HG02884 (cell line): ENCODE results near the gene FABP2.
A peak's percentile ranks its signal among the peaks of the same experiment; 100 is the strongest.
"Not testable (repeated sequence)": the region's sequence is repeated elsewhere in the genome, so short reads cannot be mapped to it uniquely, and the experiment has no call there.

Source experiments
- ATAC-seq: cut with Tn5 transposase; IDR thresholded peaks from one replicate; pipeline ENCODE4 v1.9.1; 2021; ENCODE audit warnings: mild to moderate bottlenecking, moderate library complexity; ENCODE audit not compliant: unreplicated experiment

Gene FABP2

GRCh38 chr4:119313237-119313636, 8.7 kb downstream of the FABP2 start:
- ATAC-seq = no peak

DNA sequence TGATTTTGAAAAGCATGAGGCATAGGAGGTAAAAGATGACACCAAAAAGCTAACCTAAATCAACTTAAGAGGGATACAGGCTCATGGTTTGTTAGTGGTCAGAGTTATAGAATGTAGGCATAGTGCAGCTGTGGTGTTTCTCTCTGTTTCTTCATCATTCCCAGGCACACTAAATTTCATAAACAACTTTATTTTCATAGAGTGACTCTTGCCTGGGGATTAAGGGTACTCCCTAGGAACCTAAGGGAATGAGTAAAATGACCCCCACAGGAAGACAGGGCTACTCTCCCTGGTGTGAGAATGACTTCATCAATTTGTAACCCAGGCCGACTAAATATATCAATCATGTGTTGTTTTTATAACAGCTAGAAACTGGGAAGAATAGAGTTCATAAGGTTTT, 11.1 kb downstream of the FABP2 start:
- ATAC-seq = no peak

DNA sequence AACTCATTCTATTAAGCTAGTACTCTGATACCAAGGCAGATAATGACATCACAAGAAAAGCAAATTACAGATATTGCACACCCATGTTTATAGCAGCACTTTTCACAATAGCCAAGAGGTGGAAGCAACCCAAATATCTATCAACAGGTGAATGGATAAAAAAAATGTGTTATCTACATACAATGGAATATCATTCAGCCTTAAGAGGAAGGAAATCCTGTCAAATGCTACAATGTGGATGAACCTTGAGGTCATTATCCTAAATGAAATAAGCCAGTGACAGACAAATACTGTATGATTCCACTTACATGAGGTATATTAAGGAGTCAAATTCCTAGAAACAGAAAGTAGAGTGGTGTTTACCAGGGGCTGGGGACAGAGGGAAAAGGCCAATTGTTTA, 14.3 kb downstream of the FABP2 start:
- no peak for ATAC-seq

GRCh38 chr4:119304431-119304830, 17.5 kb downstream of the FABP2 start:
- ATAC-seq = no peak

GRCh38 chr4:119303587-119304305, 18.2 kb downstream of the FABP2 start:
- no peak for ATAC-seq

GRCh38 chr4:119302073-119302832, 19.7 kb downstream of the FABP2 start:
- ATAC-seq = no peak

GRCh38 chr4:119300101-119300978, 21.6 kb downstream of the FABP2 start:
- peak; percentile 93 for ATAC-seq

DNA sequence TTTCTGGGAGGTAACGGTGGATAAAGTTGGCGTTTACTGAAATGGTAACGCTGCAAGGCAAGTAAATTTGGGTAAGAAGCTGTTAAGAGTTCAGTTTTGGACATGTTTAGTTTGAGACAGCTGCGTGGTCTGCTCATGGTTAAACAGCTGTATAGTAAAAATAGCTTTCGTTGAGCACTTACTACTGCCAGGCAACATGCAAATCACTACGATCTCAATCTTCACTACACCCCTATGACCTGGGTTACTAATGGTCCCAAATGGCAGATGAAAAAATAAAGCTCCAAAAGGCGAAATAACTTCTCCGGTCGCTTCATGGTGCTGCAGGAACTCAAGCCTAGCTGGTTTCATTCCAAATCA, 22.2 kb downstream of the FABP2 start:
- ATAC-seq = peak; percentile 48

DNA sequence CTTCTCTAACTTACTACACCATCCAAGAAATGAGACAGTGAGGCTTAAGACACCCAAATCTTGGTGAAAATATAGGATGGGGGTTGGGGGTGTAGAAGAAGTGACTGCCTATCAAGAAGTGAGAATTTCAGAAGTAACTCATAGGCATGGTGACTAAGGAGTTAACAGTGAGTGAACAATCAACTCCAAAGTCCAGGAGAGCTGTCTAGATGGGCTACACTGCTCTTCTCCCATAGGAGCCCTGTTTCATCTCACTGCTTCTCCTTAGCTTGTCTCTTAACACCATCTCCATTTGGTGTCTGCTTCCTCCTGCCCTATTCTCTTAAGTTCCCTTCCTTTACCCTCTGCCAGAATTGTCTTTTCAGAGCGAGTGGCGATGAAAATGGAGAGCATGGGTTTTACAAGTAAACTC, 22.7 kb downstream of the FABP2 start:
- ATAC-seq = no peak

DNA sequence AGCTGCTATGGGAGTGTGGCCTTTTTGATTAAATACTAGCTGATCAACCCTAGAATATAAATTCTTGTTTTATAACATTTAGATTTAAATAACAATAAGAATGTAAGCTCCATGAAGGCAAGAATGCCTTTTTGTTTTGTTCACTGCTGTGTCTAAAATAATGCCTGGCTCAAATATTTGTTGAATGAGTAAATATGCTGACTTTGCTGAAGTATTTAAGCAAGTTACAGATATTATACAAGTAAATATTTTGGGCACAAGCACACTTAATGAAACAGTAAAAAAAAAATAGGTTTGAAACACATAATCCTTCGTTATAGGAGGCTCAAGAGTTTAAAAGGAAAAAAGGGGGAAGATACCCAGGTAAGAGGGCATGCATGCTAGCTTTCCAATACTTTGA, 24.1 kb downstream of the FABP2 start:
- ATAC-seq = no peak

- no peak for ATAC-seq
Measured at GRCh38 chr4:119296356-119296755, 25.6 kb downstream of the FABP2 start.

- ATAC-seq = no peak
Measured at GRCh38 chr4:119290598-119290997, 31.3 kb downstream of the FABP2 start.

- no peak for ATAC-seq
Measured at GRCh38 chr4:119289313-119289712, 32.6 kb downstream of the FABP2 start.

- ATAC-seq = no peak
Measured at GRCh38 chr4:119286377-119287002, 35.4 kb downstream of the FABP2 start.

DNA sequence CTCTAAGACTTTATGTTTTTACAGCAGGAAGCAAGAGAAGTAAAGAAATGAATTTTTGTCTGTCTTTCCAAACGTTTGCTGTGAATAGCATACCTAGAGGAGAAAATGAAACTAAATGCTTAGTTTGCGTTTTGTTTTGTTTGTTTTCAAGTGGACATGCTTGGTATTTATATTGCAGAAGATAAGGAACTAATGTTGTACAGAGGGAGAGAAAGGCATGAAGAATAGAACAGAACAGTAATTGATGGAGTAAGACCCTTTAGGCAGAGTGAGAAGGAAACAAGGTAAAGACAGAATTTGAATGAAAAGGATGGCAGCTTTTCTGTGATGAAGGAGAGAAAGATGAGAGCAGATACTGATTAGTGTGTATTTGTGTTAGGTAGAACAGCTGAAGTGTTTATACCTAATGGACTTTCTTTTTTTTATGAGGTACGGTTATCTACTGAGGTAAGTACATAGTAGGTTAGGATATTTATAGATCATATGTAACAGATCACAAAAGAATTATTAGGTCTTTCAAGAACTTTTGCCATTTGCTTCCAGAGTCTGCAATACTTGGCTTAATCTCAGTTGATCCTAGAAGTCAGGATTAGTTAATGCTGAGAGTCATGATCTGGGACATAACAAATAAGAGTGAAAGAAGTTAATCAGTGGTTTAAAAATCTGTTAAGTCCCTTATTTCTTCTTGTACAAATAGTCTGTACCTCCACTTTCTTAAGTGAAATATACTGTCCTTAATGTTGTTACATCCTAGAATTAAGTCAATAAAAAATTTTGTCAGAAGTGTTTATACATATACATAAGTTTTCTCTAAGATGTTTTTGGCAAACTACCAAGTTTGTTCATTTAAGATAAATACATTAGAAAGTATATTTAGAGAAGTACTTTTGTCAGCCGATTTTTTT, 36.8 kb downstream of the FABP2 start:
- peak; percentile 60 for ATAC-seq

DNA sequence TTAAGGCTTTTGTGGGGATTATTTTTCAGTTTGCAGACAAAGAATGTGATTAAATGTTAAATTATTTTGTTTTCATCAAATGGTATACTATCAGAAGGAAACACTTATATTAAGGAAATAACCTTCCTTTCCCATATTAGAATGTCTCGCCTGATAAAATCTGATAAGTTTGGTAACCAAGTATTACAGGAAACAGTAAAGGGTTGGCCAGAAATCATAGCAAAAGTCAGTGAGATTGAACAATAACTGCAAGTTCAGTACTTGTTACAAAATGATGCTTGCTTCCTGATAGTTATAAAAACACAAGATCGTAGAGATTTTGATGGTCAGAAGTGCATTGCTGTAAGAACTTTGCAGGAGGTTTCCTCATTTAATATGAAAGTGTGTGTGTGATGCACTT, 40.5 kb downstream of the FABP2 start:
- ATAC-seq = no peak

DNA sequence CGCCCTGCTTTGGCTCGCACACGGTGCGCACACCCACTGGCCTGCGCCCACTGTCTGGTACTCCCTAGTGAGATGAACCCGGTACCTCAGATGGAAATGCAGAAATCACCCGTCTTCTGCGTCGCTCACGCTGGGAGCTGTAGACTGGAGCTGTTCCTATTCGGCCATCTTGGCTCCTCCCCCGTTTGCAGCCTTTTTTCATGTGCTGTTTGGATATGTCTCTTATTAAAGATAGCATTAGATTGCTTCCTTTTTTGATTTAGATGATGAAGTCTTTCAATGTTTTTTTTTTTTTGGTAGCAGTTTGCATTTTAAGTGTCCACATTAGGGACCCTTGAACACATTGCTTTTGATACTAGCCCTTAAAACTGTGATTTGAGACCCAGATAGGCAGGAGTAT, 42.0 kb downstream of the FABP2 start:
- ATAC-seq = not testable (repeated sequence)

GRCh38 chr4:119279541-119279940, 42.4 kb downstream of the FABP2 start:
- ATAC-seq = not testable (repeated sequence)

DNA sequence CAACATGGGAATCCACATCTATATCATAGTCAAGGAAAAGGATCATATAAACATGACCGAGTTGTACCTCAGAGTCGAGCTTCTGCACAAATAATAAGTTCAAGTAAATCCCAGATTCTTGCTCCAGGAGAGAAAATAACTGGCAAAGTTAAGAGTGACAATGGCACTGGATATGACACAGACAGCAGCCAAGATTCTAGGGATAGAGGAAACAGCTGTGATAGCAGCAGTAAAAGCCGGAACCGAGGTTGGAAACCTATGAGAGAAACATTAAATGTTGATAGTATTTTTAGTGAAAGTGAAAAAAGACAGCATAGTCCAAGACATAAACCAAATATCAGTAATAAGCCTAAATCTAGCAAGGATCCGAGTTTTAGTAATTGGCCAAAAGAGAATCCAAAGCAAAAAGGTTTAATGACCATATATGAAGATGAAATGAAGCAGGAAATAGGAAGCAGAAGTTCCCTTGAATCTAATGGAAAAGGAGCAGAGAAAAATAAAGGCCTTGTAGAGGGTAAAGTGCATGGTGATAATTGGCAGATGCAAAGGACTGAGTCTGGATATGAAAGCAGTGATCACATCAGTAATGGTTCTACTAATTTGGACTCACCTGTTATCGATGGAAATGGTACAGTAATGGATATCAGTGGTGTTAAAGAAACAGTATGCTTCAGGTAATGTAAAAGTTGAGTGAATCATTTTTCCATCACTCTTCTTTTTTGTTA, 50.4 kb downstream of the FABP2 start:
- no peak for ATAC-seq
